Measurements from ENCODE around the gene BRMS1.

BRMS1 gene

DNA sequence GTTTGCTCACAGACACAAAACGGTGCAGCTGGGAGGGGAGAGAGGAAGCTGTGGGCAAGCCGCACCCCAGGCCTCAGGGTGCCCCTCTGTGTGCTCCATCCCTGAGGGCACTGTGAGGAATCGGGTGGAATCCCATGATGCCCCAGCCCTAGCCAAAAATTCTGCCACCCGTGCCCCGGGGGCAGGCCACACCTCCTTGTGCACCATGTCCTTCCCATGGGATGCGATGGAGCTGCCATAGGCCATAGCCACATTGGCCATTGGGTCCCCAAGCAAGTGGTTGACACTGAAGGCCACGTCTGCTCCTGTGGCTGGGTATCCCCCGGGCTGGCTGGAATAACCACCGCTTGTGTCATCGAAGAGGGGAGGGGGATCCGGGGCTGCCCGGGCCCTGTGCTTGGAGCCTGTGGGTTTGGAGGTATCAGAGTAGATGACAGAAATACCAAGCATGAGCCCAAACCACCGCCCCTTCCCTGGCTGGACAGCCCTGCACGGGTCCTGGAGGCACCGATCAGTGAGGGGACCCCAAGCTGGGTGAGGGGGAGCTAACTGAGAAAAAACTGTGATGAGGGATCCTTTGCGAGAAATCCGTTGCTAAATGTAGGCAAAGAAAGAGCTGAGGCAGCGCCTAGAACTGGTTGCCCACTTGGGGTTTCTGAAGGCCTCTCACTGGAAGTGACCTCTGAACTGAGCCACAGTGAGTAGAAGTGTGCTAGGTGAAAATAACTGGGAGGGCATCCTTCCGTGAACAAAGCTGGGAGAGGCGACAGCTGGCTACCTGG is 56.8 kb downstream of the BRMS1 start:
- H3K27me3 ChIP-seq (replicated peaks) = peaks cover 18% of the 10 kb centered on the region
- peak overlapping the region; percentile 97 for H3K27ac ChIP-seq
- in situ Hi-C loops (cut with HindIII; ENCODE audit: low pct_ligation_motif_present, low sequenced_read_pairs) = no loop called here
- TF ChIP-seq, protein P1, sequence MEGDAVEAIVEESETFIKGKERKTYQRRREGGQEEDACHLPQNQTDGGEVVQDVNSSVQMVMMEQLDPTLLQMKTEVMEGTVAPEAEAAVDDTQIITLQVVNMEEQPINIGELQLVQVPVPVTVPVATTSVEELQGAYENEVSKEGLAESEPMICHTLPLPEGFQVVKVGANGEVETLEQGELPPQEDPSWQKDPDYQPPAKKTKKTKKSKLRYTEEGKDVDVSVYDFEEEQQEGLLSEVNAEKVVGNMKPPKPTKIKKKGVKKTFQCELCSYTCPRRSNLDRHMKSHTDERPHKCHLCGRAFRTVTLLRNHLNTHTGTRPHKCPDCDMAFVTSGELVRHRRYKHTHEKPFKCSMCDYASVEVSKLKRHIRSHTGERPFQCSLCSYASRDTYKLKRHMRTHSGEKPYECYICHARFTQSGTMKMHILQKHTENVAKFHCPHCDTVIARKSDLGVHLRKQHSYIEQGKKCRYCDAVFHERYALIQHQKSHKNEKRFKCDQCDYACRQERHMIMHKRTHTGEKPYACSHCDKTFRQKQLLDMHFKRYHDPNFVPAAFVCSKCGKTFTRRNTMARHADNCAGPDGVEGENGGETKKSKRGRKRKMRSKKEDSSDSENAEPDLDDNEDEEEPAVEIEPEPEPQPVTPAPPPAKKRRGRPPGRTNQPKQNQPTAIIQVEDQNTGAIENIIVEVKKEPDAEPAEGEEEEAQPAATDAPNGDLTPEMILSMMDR (IDR thresholded peaks at IDR 0.05; ENCODE audit: low read depth, low read length, missing control alignments) = no peak
- H3K36me3 ChIP-seq (replicated peaks) = peaks cover 15% of the 10 kb centered on the region
- DNase-seq = no peak
- H3K4me3 ChIP-seq (ENCODE audit: low read depth, low read length) = peak overlapping the region; percentile 72

All from brain microvascular endothelial cell (primary cell).